Prostate gland (tissue), 2 donors: ENCODE data around the gene ZNF488.

ENCODE experiments used
- CTCF ChIP-seq, 4 experiments: fragments of 200-600 bp in 2 of 4; fragments of 450-650 bp in 2 of 4; sonication (generic) in 2 of 4; IDR thresholded peaks; 1 replicate in 3 of 4; 2 replicates in 1 of 4; pipeline ENCODE4 v1.5.1; 2016 to 2019; ENCODE audit warnings: antibody characterized with exemption in 4 of 4, mild to moderate bottlenecking in 2 of 4, moderate library complexity in 2 of 4
- POLR2A ChIP-seq: fragments of 450-650 bp; IDR thresholded peaks from one replicate; pipeline ENCODE4 v1.6.1; 2016; ENCODE audit warnings: antibody characterized with exemption, mild to moderate bottlenecking

- no peak for TF ChIP-seq CTCF (IDR thresholded peaks at IDR 0.05)
- no peak for TF ChIP-seq POLR2A
Measured at GRCh38 chr10:47401874-47402640, 18.0 kb upstream of the ZNF488 start.
